ENCODE data around the gene CREB3L2.

DNA sequence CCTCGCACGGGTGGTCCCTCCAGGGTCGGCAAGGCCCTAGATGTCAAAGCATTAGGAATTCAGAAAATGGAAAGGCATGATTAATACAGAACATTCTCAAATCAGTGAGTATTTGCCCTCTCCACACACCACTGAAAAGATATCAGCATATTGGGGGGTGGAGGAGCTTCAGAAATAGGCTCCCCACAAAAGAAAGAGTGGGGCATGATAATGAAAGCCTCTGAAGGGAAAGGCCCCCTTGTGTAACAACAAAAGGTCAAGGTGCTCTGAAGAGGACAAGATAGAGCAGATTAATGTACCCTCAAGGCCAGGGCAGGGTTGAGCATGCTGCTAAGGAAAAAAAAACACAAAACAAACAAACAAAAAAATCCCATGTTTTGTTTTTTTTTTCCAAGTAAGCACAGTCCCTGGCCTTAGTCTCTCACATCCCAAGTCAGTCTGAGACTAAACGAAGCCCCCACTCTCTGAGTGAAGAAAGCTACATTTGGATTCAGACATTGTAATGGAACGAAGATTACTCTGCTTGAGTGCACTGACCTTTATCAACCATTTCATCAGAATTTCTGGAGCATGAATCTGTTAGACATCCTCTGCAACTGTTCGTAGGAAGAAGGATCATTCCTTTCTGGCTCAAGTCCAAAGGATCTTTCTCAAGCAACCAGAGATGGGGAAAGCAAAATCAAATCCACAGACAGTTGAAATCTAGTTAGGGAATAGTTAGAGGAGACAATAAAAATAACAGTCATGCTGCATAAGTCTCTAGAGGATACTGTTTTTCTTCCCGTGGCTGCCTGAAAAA, 127.7 kb downstream of the CREB3L2 start:
- TF ChIP-seq, protein P1, sequence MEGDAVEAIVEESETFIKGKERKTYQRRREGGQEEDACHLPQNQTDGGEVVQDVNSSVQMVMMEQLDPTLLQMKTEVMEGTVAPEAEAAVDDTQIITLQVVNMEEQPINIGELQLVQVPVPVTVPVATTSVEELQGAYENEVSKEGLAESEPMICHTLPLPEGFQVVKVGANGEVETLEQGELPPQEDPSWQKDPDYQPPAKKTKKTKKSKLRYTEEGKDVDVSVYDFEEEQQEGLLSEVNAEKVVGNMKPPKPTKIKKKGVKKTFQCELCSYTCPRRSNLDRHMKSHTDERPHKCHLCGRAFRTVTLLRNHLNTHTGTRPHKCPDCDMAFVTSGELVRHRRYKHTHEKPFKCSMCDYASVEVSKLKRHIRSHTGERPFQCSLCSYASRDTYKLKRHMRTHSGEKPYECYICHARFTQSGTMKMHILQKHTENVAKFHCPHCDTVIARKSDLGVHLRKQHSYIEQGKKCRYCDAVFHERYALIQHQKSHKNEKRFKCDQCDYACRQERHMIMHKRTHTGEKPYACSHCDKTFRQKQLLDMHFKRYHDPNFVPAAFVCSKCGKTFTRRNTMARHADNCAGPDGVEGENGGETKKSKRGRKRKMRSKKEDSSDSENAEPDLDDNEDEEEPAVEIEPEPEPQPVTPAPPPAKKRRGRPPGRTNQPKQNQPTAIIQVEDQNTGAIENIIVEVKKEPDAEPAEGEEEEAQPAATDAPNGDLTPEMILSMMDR (IDR thresholded peaks at IDR 0.05 in 2 of 3, conservative IDR thresholded peaks at IDR 0.05 in 1 of 3; ENCODE audit: borderline replicate concordance in 1 of 3, insufficient read depth in 1 of 3, low read depth in 2 of 3, low read length in 2 of 3) = no peak
- TF ChIP-seq YY1 (IDR thresholded peaks at IDR 0.05; ENCODE audit: extremely low read depth, insufficient replicate concordance, low read depth, low read length) = no peak
- TF ChIP-seq EZH2phosphoT487 (IDR thresholded peaks at IDR 0.05; ENCODE audit: borderline replicate concordance) = no peak
- no peak for TF ChIP-seq JUND (IDR thresholded peaks at IDR 0.05)
- TF ChIP-seq, protein P2, sequence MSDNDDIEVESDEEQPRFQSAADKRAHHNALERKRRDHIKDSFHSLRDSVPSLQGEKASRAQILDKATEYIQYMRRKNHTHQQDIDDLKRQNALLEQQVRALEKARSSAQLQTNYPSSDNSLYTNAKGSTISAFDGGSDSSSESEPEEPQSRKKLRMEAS (IDR thresholded peaks at IDR 0.05) = no peak
- TF ChIP-seq POLR2AphosphoS5 (IDR thresholded peaks at IDR 0.05; ENCODE audit: low read depth, low read length) = no peak

All from HCT116 (cell line).